GM18909 (cell line): Measurements from ENCODE around the gene UNC5C.
A peak's percentile ranks its signal among the peaks of the same experiment; 100 is the strongest.
"Not testable (repeated sequence)": the region's sequence is repeated elsewhere in the genome, so short reads cannot be mapped to it uniquely, and the experiment has no call there.

Source experiments
- ATAC-seq: cut with Tn5 transposase; IDR thresholded peaks from one replicate; pipeline ENCODE4 v1.9.1; 2021; ENCODE audit warnings: mild to moderate bottlenecking; ENCODE audit not compliant: unreplicated experiment, poor library complexity

UNC5C gene

DNA sequence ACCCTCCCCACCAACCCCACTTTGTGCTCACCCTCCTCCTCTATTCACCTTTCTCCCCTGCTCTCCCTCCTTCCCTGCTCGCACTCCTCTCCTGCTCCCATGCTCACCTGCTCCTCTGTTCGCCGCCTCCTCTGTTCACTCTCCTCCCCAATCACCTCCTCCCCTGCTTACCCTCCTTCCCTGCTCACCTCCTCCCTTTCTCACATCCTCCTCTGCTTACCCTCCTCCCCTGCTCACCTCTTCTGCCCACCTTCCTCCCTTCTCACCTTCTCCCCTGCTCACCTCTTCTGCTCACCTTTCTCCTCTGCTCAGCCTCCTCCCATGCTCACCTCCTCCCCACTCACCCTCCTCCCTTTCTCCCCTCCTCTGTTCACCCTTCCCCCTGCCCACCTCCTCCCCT, 357.2 kb downstream of the UNC5C start:
- no peak for ATAC-seq

DNA sequence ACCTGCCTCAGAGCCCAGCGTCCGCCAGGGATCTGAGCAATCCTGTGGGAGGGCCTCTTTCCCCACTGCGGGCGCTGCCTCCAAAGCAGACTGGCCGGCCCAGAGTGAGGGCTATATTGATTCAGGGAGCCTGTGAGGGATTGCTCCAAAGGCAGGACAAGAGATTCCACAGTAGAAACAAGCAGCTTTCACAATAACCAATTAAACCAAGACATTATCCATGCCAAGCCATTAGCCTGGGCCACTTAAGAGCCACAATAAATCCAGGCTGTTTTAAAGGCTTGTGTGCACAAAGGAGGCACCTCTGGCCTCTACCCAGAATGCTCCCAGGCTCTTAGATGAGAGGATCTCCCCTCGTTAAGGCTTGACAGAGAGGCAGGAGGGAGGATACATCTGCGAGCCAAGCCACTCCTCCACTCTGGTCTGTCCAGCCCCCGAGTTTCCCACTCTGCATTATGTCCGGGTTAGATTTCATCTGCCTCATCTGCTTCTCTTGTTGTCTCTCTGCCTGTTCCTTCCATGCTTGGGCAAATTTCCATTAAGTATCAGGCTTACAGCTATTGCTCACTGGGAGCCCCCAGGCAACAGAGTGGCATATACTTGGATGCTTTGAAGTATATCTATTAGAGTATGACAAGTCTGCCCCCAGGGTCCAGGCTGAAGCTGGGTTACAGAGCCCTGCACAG, 357.9 kb downstream of the UNC5C start:
- ATAC-seq: no peak

- no peak for ATAC-seq
These were observed 359.9 kb downstream of the UNC5C start for GRCh38 chr4:95188701-95189370.

- no peak for ATAC-seq
These were observed 362.1 kb downstream of the UNC5C start for GRCh38 chr4:95186666-95187065.

- ATAC-seq: no peak
These were observed 364.9 kb downstream of the UNC5C start for GRCh38 chr4:95183656-95184408.

DNA sequence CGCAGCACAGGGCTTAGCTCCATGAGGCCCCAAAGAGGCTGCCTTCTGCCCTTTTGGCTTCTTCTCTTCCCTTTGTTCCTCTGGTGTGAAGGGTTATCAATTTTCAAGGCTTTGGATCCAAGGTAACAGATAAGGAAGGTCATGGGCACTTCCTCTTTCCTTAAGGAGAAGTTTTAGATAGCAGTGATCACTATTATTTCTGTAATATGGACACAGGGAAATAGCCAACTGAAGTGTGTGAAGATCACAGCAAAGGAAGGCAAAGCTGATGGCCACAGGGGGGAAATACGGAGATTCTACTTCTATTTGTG, 366.8 kb downstream of the UNC5C start:
- no peak for ATAC-seq

DNA sequence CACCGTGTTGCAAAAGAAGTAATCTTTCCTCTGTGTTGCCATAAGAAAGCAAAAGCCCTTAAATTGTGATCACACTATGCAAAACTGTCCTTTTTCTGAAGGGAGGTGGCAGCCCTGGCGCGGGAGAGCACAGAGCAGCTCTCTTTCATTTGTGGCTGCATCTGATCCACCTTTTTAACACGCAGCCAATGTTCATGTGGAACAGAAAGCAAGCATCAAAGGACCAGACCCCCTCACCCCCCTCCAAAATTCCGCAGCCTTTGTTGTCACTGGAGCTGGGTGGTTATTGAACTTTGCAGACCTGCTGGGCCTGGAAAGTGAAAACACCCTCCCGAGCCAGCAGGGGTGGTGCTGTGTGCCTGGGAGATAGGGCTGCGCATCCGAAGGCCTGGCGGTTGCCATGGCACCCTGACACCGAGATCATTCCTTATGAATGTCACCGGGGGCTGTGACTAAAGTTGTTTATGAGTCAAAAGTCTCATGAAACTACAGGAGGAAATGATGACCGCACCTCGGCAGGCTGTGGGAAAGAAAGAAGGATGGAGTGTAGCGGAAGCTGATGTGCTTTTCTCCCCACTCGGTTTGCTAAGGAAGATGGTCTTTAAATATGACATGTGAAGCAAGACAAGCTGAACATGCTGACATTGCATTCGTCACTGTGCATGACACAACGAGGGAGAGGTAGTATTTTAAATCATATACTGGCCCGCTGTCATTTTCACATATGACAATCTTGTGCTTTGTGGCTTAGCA, 367.4 kb downstream of the UNC5C start:
- ATAC-seq: no peak

DNA sequence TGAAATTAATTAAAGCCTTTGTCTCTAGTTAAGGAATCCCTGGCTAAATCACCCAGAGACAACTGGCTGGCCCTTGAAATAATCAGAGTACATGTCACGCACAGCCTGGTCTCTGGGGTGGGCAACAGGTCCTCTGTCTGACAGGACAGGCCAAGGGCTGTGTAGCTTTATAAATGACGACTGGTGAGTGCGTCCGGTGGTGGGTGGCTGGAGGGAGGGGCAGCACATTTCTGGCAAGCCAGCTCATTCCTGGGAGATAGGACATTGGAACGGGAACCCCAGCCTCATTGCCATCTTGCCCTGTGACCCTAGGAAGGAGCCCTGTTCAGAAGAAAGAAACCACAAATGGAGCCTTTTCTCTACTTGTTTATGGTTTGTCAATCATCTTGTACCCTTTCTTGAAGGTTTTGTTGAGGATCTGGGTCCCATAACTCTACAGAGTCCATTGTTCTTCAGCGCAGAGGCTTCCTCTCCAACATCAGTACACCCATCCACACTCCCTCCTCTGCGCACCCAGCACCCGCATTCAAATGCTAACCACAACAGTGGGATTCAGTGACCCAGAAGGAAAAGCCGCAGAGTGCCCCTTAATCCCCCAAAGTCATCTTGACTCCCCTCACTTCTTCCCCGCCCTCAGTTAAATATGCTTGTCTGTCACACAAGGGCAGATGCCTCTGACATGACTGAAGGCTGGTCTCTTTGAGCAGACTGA, 368.1 kb downstream of the UNC5C start:
- ATAC-seq: no peak

DNA sequence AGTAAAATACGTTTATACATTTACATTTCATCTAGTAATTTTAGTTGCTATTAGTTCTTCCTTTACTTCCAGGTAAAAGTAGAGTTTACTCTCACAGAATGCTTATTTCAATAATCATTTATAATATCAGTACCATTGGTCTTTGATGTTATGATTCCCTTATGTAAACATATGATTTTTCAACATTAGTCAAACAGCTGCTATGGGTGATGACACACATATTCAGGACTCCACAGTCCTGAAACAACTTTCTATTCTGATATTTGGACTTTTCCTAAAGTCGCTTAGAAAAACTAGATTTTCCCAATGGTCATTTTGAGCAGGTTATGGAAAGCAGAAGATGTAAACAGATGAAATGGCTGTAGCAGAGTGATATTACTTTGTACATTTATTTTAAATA, 369.8 kb downstream of the UNC5C start:
- no peak for ATAC-seq

DNA sequence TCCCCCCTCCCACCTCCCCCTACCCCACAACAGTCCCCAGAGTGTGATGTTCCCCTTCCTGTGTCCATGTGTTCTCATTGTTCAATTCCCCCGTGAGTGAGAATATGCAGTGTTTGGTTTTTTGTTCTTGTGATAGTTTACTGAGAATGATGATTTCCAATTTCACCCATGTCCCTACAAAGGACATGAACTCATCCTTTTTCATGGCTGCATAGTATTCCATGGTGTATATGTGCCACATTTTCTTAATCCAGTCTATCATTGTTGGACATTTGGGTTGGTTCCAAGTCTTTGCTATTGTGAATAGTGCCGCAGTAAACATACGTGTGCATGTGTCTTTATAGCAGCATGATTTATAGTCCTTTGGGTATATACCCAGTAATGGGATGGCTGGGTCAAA, 377.4 kb downstream of the UNC5C start:
- not testable (repeated sequence) for ATAC-seq

- no peak for ATAC-seq
These were observed 378.6 kb downstream of the UNC5C start for GRCh38 chr4:95170176-95170575.

DNA sequence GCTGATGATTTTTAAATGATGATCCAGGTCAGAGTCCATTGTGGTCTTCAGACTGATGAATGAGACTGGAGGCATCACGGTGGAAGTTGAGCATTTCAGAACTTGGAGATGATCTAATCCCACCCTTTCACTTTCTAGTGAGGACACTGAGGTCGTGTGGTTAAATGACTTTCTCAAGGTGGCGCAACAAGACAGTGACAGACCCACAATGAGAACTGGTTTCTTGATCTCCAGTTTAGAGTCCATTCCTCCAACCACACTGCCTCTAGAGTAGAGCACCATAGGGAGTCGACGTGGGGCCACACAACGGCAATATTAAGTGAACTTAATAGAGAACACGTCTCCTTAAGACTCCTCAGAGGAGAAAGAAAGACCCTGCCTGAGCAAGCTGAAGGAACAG, 381.0 kb downstream of the UNC5C start:
- ATAC-seq: no peak

DNA sequence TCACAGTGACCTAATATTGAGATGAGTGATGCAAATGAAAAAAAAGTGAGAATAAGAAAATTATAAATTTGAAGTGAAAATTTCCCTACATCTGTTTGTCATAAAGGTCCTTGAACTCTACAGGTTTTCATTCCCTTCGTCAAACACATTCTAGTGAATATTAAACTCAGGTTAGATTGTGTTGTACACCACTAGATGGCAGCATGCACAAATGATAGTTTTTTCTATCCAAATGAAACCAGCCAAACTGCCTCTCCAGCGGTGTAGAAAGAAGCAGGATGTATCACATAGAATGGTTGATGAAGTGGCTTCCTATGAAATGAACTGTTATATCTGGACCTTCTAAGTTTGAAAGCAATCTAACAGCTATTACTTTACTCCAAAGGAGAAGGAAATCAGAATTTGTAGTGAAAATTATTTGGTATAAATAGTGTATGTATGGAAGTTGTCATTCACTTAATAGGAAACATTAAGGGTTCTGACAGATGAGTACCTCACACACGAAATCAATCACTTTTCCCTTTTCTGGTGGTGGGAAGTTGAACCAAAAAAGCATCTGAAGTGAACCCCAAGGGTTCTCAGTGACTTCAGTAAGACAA, 382.7 kb downstream of the UNC5C start:
- ATAC-seq: peak; percentile 87

GRCh38 chr4:95162867-95163266, 385.9 kb downstream of the UNC5C start:
- ATAC-seq: no peak

- no peak for ATAC-seq
These were observed 386.8 kb downstream of the UNC5C start for GRCh38 chr4:95161781-95162469.

- no peak for ATAC-seq
These were observed 389.4 kb downstream of the UNC5C start for GRCh38 chr4:95159384-95159783.

DNA sequence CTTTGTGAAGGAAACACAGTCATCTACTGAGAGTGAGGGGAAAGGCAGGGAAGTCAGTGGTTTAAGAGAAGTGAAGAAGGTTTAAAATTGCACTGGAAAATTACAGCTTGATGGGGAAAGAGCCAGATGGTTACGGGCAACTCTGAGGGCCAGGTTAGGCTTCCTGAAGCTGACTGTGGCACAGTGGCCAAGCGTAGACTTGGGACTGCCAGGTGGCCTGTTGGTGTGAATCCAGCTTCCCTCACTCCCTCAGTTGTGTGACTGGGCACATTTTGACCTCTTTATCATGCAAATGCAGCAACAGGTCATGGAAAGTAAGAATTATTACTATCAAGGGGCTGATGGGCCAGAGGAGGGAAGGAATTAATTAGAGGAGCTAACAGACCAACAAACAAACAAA, 390.1 kb downstream of the UNC5C start:
- ATAC-seq: no peak

DNA sequence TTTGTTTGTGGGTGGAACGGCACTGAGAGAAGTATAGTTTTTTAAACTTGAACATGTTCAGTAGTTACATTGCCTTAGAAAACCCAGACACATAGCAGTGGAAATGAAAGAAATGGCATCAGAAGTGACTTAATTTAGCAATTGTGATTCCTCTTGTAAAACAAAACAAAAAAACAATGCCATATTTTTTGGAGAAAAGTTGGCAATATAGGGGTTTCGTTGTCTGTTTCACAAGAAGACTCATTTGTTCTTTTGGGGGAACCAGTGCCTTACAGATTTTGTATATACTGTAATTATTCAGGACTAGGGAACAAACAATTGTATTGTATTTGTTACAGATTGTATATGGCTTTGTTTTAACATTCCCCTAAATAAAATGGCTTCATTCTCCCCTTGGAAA, 390.7 kb downstream of the UNC5C start:
- no peak for ATAC-seq

DNA sequence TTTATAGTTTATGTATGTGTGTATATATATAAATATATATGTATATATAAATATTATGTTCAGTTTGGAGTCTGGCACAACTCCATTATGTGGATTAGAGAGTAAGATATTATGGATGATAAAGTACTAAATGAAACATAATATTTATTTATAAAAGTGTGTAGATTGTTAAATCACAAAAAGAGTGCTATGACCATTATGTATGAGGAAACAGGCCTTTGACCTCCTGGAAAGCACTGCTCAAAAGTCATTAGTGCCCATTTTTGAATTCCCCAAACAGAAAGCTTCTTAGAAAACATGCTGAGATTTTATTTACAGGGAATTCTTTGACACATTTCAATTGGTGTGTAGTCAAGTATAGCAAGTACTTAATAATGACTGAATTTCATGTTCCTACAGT, 391.2 kb downstream of the UNC5C start:
- ATAC-seq: no peak

DNA sequence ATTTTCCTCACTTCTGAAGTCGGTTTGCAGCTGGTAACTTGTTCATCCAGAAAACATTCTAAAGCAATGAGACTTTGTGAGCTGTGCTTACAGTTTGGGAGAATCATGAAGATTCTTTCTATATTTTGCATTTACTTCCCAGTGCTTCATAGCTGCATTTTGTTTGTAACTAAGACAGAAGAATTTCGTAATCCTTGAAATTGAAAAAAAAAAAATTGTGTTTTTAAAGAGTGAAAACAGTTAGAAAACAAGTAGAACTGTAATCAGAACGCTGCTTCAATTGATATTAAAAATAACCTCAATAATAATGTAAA, 392.4 kb downstream of the UNC5C start:
- ATAC-seq: no peak
